GM12878 (cell line): ENCODE measurements around the gene LPAR3. TPM values are rescaled to one million over a fixed set of nuclear protein-coding genes. Genes with fewer than 3 reads are reported as not detected.

Source experiments
- ATAC-seq: fragments of 200-7000 bp; cut with Tn5 transposase; 3 replicates; pipeline ENCODE4 v1.9.1; 2020; ENCODE audit warnings: mild to moderate bottlenecking, moderate library complexity
- BruUV-seq: library from RNA; stranded (reverse); fragments of 400-500 nt; replicated peaks from 2 replicates; lab custom pipeline; 2021; lab: Mats Ljungman, UMichigan
- CTCF ChIA-PET: fragments of 300-600 bp; sonication (Branson Sonifier 250); formaldehyde crosslinking; extraction: SDS; loops from one replicate; lab custom pipeline; 2021; ENCODE audit warnings: inconsistent platforms; lab: Yijun Ruan, JAX
- POLR2A ChIA-PET: fragments of 350-600 bp; formaldehyde crosslinking; extraction: SDS; loops from one replicate; lab custom pipeline; 2021; ENCODE audit warnings: inconsistent platforms; lab: Charles Lee
- RAD21 ChIA-PET: fragments of 300-600 bp; sonication (Branson Sonifier 250); formaldehyde crosslinking; loops from one replicate; lab custom pipeline; 2023; ENCODE audit warnings: antibody characterized with exemption; ENCODE audit not compliant: unreplicated experiment; lab: Charles Lee
- SMC1A ChIA-PET: fragments of 300-600 bp; sonication (Branson Sonifier 250); formaldehyde crosslinking; loops from one replicate; lab custom pipeline; 2023; ENCODE audit not compliant: unreplicated experiment, uncharacterized antibody; lab: Charles Lee
- DNase-seq: peaks from one replicate; pipeline ENCODE4 v3.0.0-alpha.2; 2011; ENCODE audit warnings: low read depth, low spot score
- FAIRE-seq: peaks from 3 replicates; lab custom pipeline; 2011; peaks lifted over from hg19 to GRCh38; lab: Jason Lieb, UNC
- H2AFZ ChIP-seq: 2 replicates; pipeline ENCODE4 v1.6.0; 2011; ENCODE audit warnings: low read depth, low read length, control low read depth; ENCODE audit not compliant: control insufficient read depth
- H3K27ac ChIP-seq: 2 replicates; pipeline ENCODE4 v1.5.1; 2011; ENCODE audit warnings: control low read depth; ENCODE audit not compliant: control insufficient read depth, insufficient read depth
- H3K27me3 ChIP-seq, 2 experiments: replicated peaks in 1 of 2; 2 replicates each; pipeline versions ENCODE4 v1.6.0 to v1.6.1; 2011; ENCODE audit warnings: low read length in 1 of 2; ENCODE audit not compliant: control insufficient read depth in 2 of 2, insufficient read depth in 2 of 2
- H3K36me3 ChIP-seq, 2 experiments: 2 replicates each; pipeline ENCODE4 v1.5.1; 2011; ENCODE audit warnings: low read length in 1 of 2; ENCODE audit not compliant: control insufficient read depth in 2 of 2, insufficient read depth in 2 of 2
- H3K4me1 ChIP-seq: 2 replicates; pipeline ENCODE4 v1.6.1; 2011; ENCODE audit warnings: mild to moderate bottlenecking, low read length, moderate library complexity, mixed read lengths; ENCODE audit not compliant: control insufficient read depth, insufficient read depth
- H3K4me2 ChIP-seq: 2 replicates; pipeline ENCODE4 v1.6.0; 2011; ENCODE audit warnings: control low read depth; ENCODE audit not compliant: control insufficient read depth, insufficient read depth
- H3K4me3 ChIP-seq: fragments of 200-600 bp; sonication (generic); 2 replicates; pipeline ENCODE4 v1.5.1; 2016
- H3K79me2 ChIP-seq: 2 replicates; pipeline ENCODE4 v1.6.0; 2011; ENCODE audit warnings: low read length; ENCODE audit not compliant: control insufficient read depth, insufficient read depth
- H3K9ac ChIP-seq: 2 replicates; pipeline ENCODE4 v1.8.0; 2011; ENCODE audit warnings: low read length, control low read depth, mixed read lengths; ENCODE audit not compliant: control insufficient read depth, insufficient read depth
- H3K9me3 ChIP-seq: replicated peaks from 3 replicates; pipeline ENCODE4 v1.5.1; 2011; ENCODE audit warnings: mild to moderate bottlenecking, low read length; ENCODE audit not compliant: control insufficient read depth, insufficient read depth
- H4K20me1 ChIP-seq: 2 replicates; pipeline ENCODE4 v1.6.0; 2011; ENCODE audit not compliant: control insufficient read depth, insufficient read depth
- CBX3 ChIP-seq: fragments of 200-600 bp; sonication (generic); IDR thresholded peaks from 2 replicates; pipeline ENCODE4 v1.6.1; 2016; ENCODE audit warnings: low read depth, borderline replicate concordance
- CHD2 ChIP-seq: IDR thresholded peaks from 2 replicates; pipeline ENCODE4 v1.6.1; 2011; ENCODE audit warnings: low read depth, low read length, improper control_type of control experiment, borderline replicate concordance
- CTCF ChIP-seq, 3 experiments: IDR thresholded peaks in 2 of 3; conservative IDR thresholded peaks in 1 of 3; 2 replicates each; pipeline ENCODE4 v1.5.1; 2011; ENCODE audit warnings: low read depth in 3 of 3, low read length in 3 of 3, mild to moderate bottlenecking in 3 of 3, control low read depth in 2 of 3, moderate library complexity in 2 of 3, inconsistent platforms in 1 of 3, mixed read lengths in 1 of 3; ENCODE audit not compliant: control insufficient read depth in 2 of 3, insufficient read depth in 1 of 3; ENCODE audit errors: extremely low read depth in 1 of 3
- HDGF ChIP-seq: fragments of 450-650 bp; IDR thresholded peaks from 2 replicates; pipeline ENCODE4 v1.6.1; 2016; ENCODE audit warnings: antibody characterized with exemption
- MLLT1 ChIP-seq: fragments of 450-650 bp; IDR thresholded peaks from 2 replicates; pipeline ENCODE4 v1.6.1; 2016; ENCODE audit warnings: mild to moderate bottlenecking
- RELB ChIP-seq: fragments of 450-650 bp; IDR thresholded peaks from 2 replicates; pipeline ENCODE4 v1.6.1; 2017; ENCODE audit warnings: low read depth, mild to moderate bottlenecking, moderate library complexity
- REST ChIP-seq: IDR thresholded peaks from 2 replicates; pipeline ENCODE4 v1.6.1; 2012; ENCODE audit warnings: mild to moderate bottlenecking, low read depth, low read length
- SPI1 ChIP-seq: IDR thresholded peaks from 2 replicates; pipeline ENCODE4 v1.6.1; 2011; ENCODE audit warnings: low read depth, mild to moderate bottlenecking, low read length, moderate library complexity, borderline replicate concordance; ENCODE audit not compliant: insufficient read depth
- STAT1 ChIP-seq: fragments of 450-650 bp; conservative IDR thresholded peaks from 2 replicates; pipeline ENCODE4 v1.6.1; 2014; ENCODE audit warnings: antibody characterized with exemption, mild to moderate bottlenecking
- SUPT20H ChIP-seq: IDR thresholded peaks from 2 replicates; pipeline ENCODE4 v1.6.1; 2011; ENCODE audit warnings: low read depth, mild to moderate bottlenecking, low read length, moderate library complexity, borderline replicate concordance; ENCODE audit not compliant: control insufficient read depth
- TCF3 ChIP-seq: IDR thresholded peaks from 2 replicates; pipeline ENCODE4 v1.6.1; 2012; ENCODE audit warnings: low read depth, mild to moderate bottlenecking, low read length, borderline replicate concordance; ENCODE audit not compliant: insufficient read depth
- ZSCAN29 ChIP-seq: fragments of 450-650 bp; IDR thresholded peaks from 2 replicates; pipeline ENCODE4 v1.6.1; 2017; ENCODE audit warnings: mild to moderate bottlenecking, moderate library complexity
- WGBS: methylation state at CpG from one replicate; pipeline ENCODE4 v1.1.6; 2016; ENCODE audit warnings: low lambda C conversion rate; ENCODE audit not compliant: insufficient replicate concordance, insufficient coverage; ENCODE audit errors: missing lambda C conversion rate; 5-methylcytosine and 5-hydroxymethylcytosine counted together
- in situ Hi-C: fragments of 300-500 bp; cut with MboI; formaldehyde crosslinking; loops from 9 replicates; pipeline ENCODE4 v1.14.3; 2018; ENCODE audit warnings: mixed read lengths
- intact Hi-C: fragments of 100-400 bp; cut with micrococcal nuclease; formaldehyde crosslinking; loops from one replicate; pipeline ENCODE4 v1.14.2; 2022; ENCODE audit not compliant: unreplicated experiment
- polyA plus RNA-seq, 11 experiments: library from polyadenylated mRNA; depleted of rRNA in 4 of 11; unstranded in 6 of 11; stranded (reverse) in 5 of 11; fragments of >200 nt; fragmentation: Nextera tagmentation in 4 of 11; fragmentation: Illumina TruSeq in 1 of 11; extraction: Ambion mirVana in 4 of 11; extraction: Trizol in 1 of 11; gene quantifications; 1 replicate in 1 of 11; 2 replicates in 10 of 11; pipeline versions ENCODE4 v1.2.1 to v1.2.3, GENCODE V29; 2011 to 2016; ENCODE audit warnings: inconsistent platforms in 2 of 11, missing spikeins in 2 of 11, low read depth in 1 of 11
- total RNA-seq, 4 experiments: library from RNA; depleted of rRNA in 3 of 4; stranded (reverse); fragments of >200 nt in 3 of 4; fragmentation: Illumina TruSeq in 1 of 4; extraction: Trizol in 1 of 4; gene quantifications; 2 replicates each; pipeline versions ENCODE4 v1.2.1 to v1.2.3, GENCODE V29; 2013 to 2021

LPAR3 gene
- total and polyA plus RNA-seq, 10 of the 15 experiments (the other 5 are each of a cell fraction or from before 2014, with no cell fraction given): 0.03 to 0.31 (median 0.09) TPM; not detected in 3

- no peak for TF ChIP-seq CTCF (IDR thresholded peaks at IDR 0.05 in 2 of 3, conservative IDR thresholded peaks at IDR 0.05 in 1 of 3; ENCODE audit: control insufficient read depth in 2 of 3, extremely low read depth in 1 of 3, insufficient read depth in 1 of 3, low read depth in 3 of 3, low read length in 3 of 3)
- no peak for TF ChIP-seq SUPT20H
Observed at GRCh38 chr1:84795966-84796600, 96.9 kb downstream of the LPAR3 start (continued).

GRCh38 chr1:84795213-84795612 lies 97.8 kb downstream of the LPAR3 start:
- ChIA-PET CTCF (interaction anchor here (0.6 to 3.9 kb wide), 3 partner anchors 13 to 54 kb away, joined by 4 to 24 read pairs (median 5); no protein-coding TSS in a partner anchor), SMC1A (interaction anchor here (0.6 to 1.2 kb wide), 2 partner anchors 19 to 118 kb away, joined by 3 to 4 read pairs; no protein-coding TSS in a partner anchor), POLR2A (no interaction called here), RAD21 (interaction anchor here (0.6 to 0.9 kb wide), 2 partner anchors 53 to 130 kb away, joined by 3 read pairs; no protein-coding TSS in a partner anchor)
- intact Hi-C loops: no loop called here
- FAIRE-seq (no peak), ATAC-seq (no peak), DNase-seq (no peak)
- 27% methylated on average over 2 of the region's 2 CpGs for WGBS
- no peaks in the 10 kb centered on the region for H4K20me1 ChIP-seq
- H3K36me3 ChIP-seq: no peaks in the 10 kb centered on the region
- no peak overlapping the region for H3K4me2 ChIP-seq
- H3K4me3 ChIP-seq: no peak overlapping the region
- H3K4me1 ChIP-seq: no peaks in the 10 kb centered on the region
- no peak overlapping the region for H2AFZ ChIP-seq
- in situ Hi-C loops: no loop called here
- no TSS peak for BruUV-seq
- H3K27ac ChIP-seq: no peak overlapping the region
- no peaks in the 10 kb centered on the region for H3K27me3 ChIP-seq
- no peaks in the 10 kb centered on the region for H3K79me2 ChIP-seq
- no peak overlapping the region for H3K9ac ChIP-seq
- H3K9me3 ChIP-seq: peaks cover 3% of the 10 kb centered on the region; the same call in 2 of the 3 replicates
- TF ChIP-seq ZSCAN29 (no peak), TCF3 (no peak), REST (no peak), CHD2 (no peak), RELB (no peak), MLLT1 (no peak), HDGF (no peak), STAT1 (no peak), CBX3 (no peak), SPI1 (no peak)
